Activated naive CD8-positive, alpha-beta T cell treated with anti-CD3 and anti-CD28 coated beads, Interleukin-2, amount 10 ng/mL, durations not matched to agents 7 days and 5 days (primary cell): ENCODE data around the gene FAM222B. TPM values are rescaled to one million over a fixed set of nuclear protein-coding genes. Genes with fewer than 3 reads are reported as not detected.

Experiments used
- ATAC-seq: fragments of 150-1000 bp; cut with Tn5 transposase; one replicate; pipeline ENCODE4 v1.10.0; 2021; ENCODE audit warnings: low read depth, moderate library complexity
- POLR2A ChIA-PET: fragments of 350-600 bp; sonication (Branson Sonifier 250); formaldehyde crosslinking; loops from one replicate; lab custom pipeline; 2021; ENCODE audit warnings: antibody characterized with exemption; lab: Charles Lee
- DNase-seq: peaks from one replicate; pipeline ENCODE4 v3.0.0; 2021
- H3K27ac Mint-ChIP-seq: one replicate; pipeline ENCODE4 v1.8.0; 2022; ENCODE audit warnings: mild to moderate bottlenecking, mixed read lengths
- H3K27me3 Mint-ChIP-seq: one replicate; pipeline ENCODE4 v1.8.0; 2022; ENCODE audit warnings: mild to moderate bottlenecking, moderate library complexity, mixed read lengths
- H3K36me3 Mint-ChIP-seq: one replicate; pipeline ENCODE4 v1.8.0; 2021; ENCODE audit warnings: mild to moderate bottlenecking, mixed read lengths
- H3K4me1 Mint-ChIP-seq: one replicate; pipeline ENCODE4 v1.8.0; 2021; ENCODE audit warnings: mixed read lengths
- H3K4me3 Mint-ChIP-seq: one replicate; pipeline ENCODE4 v1.8.0; 2022; ENCODE audit warnings: mild to moderate bottlenecking, moderate library complexity, mixed read lengths
- H3K9me3 Mint-ChIP-seq: one replicate; pipeline ENCODE4 v1.8.0; 2021; ENCODE audit warnings: mixed read lengths
- microRNA-seq: library from miRNA; unstranded; fragments of <30 nt; microRNA quantifications from one replicate; pipeline ENCODE4 v1.2.0, GENCODE V29; 2022
- total RNA-seq, 2 experiments: library from RNA; stranded (reverse); gene quantifications; one replicate each; pipeline ENCODE4 v1.2.3, GENCODE V29; 2021

FAM222B gene
- total RNA-seq, 2 experiments from 2014 or later: 17.0 to 21.2 TPM

DNA sequence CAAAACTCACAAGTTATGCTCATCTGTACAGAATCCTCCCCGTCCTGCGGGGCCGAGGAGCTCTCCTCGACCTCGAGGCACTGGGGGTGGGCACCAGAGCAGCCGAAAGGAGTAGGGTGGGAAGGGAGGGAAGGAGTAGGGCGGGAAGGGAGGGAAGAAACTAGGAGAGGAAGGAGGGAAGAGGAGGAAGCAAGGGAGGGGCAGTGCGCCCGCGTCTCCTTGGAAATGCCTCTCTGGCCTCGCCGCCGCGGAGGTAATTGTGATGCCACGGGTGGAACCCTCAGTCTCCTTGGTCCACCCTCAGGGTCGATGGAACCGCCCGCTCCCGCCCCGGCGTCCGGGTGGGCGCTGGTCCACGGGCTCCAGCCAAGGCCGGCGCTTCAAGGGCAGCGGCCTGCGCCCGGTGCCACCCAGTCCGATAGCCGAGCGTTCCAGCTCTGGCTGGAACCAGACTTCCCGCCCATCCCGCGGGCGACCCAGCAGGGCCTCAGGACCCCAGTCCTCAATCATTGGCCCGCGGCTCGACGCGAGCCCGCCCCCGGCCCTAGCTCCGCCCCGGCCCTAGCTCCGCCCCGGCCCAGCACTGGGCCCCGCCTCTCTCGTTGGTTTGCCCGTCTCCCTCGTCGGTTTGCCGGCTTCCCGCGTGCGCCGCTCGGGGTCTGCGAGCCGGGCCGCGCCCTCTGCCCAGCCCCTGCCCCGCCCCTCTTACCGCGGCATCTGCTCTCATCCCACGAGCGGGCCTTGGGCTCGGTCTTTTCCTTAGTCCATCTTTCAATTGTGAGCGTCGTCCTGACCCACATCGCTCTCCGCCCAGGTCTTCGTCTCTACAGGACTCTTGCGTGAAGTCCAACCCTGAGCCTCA is 131.5 kb downstream of the FAM222B start:
- Mint-ChIP-seq H3K9me3 (no peaks in the 10 kb centered on the region), H3K27me3 (peaks cover 17% of the 10 kb centered on the region), H3K27ac (peak overlapping the region; percentile 99), H3K4me3 (peak overlapping the region; percentile 95), H3K4me1 (peaks cover 21% of the 10 kb centered on the region), H3K36me3 (peaks cover 6% of the 10 kb centered on the region)
- peak; percentile 96 for DNase-seq
- POLR2A ChIA-PET: interaction anchor here (0.6 to 3.3 kb wide), 20 partner anchors 9 to 241 kb away, joined by 3 to 50 read pairs (median 5); partner anchors contain the start of genes ALDOC, BLTP2, FLOT2 and NEK8
- ATAC-seq: peak; percentile 84

DNA sequence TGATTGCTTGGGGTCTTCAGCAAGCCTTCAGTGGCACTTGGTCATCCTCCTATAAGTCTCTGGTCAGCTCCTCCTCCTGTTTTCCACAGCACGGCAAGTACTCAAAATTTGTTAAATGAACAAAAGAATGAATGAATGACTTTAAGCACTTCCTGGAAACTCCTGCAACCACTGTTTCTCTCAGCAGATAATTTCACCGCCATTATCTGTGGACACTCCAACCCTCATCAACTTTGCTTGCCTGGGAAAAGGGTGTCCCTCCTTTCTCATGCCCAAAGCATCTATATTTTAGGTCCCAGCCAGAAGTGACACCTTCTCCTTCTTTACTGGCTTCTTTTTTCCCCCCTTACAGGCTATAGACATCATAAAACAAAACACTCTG is 135.3 kb downstream of the FAM222B start:
- Mint-ChIP-seq H3K4me1 (peaks cover 16% of the 10 kb centered on the region), H3K9me3 (no peaks in the 10 kb centered on the region), H3K4me3 (no peak overlapping the region), H3K27ac (no peak overlapping the region), H3K27me3 (no peaks in the 10 kb centered on the region), H3K36me3 (peaks cover 3% of the 10 kb centered on the region)
- POLR2A ChIA-PET: interaction anchor here (0.7 to 1.1 kb wide), 2 partner anchors 12 to 102 kb away, joined by 3 to 5 read pairs; partner anchors contain the start of gene RPL23A
- DNase-seq (no peak), ATAC-seq (no peak)

DNA sequence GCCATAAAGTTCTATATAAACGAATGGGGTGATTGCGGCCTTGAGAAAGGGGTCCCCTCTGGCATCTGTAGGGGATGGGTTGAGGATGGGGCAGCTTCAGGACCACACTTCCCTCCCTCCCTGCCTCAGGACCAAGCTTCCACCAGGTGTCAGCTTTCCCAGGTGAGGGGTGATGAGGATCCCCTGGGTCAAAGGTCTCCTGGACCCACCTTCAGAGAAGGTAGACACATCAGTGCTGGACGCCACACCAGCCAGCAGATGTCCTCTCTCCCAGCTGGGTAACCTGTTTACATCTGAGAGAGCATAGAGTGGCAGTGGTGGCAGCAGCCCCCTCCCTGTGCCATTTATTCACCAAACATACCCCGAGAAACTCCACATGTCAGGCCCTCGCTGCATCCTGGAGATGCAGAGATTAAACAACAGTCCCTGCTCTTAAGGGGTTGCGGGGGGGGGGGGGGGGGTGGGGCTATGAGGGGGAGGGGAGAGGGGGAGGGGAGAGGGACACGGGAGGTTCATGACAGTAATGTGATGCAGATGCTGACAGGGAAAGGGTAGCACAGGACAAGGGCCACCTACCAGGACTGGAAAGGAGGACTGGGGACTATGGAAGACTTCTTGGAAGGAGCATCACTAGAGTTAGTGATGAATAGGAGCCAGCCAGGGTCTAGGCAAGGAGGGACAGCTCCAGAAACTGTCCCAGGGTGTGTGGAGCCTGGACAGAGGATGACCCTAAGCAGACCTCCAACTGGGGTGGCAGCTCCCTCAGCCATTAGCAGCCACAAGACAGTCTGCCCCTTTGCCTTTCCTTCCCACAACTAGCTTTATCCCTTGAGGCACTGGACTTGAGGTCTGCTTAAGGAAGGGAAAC is 135.9 kb downstream of the FAM222B start:
- Mint-ChIP-seq H3K36me3 (peaks cover 3% of the 10 kb centered on the region), H3K9me3 (no peaks in the 10 kb centered on the region), H3K4me3 (no peak overlapping the region), H3K27ac (no peak overlapping the region), H3K4me1 (peaks cover 13% of the 10 kb centered on the region), H3K27me3 (no peaks in the 10 kb centered on the region)
- DNase-seq: no peak
- ATAC-seq: no peak
- POLR2A ChIA-PET: interaction anchor here (0.7 to 1.2 kb wide), 3 partner anchors 13 to 101 kb away, joined by 3 to 5 read pairs (median 3); partner anchors contain the start of genes RPL23A, SDF2 and SUPT6H

Small RNAs within 50 kb of the gene (microRNA-seq; reads per million reads assigned to microRNA genes)
- gene MIR451B: not detected

Other genes with a start within 250 kb of the FAM222B start
- gene SPAG5, start 243.8 kb downstream of the FAM222B start, total RNA-seq: 100 to 1,000 TPM; 109 to 118 TPM
- gene RSKR, start 228.6 kb downstream of the FAM222B start, total RNA-seq: 10 to 100 TPM; 20.7 to 24.9 TPM
- gene BLTP2, start 197.6 kb downstream of the FAM222B start, total RNA-seq: 100 to 1,000 TPM; 144 to 157 TPM
- gene SDF2, start 180.9 kb downstream of the FAM222B start, total RNA-seq: 10 to 100 TPM; 47.3 to 50.1 TPM
- 10 to 100 TPM; 81.4 to 87.1 TPM for gene SUPT6H, start 180.6 kb downstream of the FAM222B start, total RNA-seq
- 10 to 100 TPM; 12.0 to 12.1 TPM for gene PROCA1, start 130.9 kb downstream of the FAM222B start, total RNA-seq
- 1 to 10 TPM; 7.3 to 8.2 TPM for gene RAB34, start 124.9 kb downstream of the FAM222B start, total RNA-seq
- 1,000 to 10,000 TPM; 2,286 to 2,290 TPM for gene RPL23A, start 122.8 kb downstream of the FAM222B start, total RNA-seq
- gene TLCD1, start 116.6 kb downstream of the FAM222B start, total RNA-seq: 1 to 10 TPM; 1.6 to 2.2 TPM
- gene NEK8, start 114.0 kb downstream of the FAM222B start, total RNA-seq: 1 to 10 TPM; 7.1 to 8.9 TPM
- 10 to 100 TPM; 48.1 to 55.3 TPM for gene TRAF4, start 98.8 kb downstream of the FAM222B start, total RNA-seq
- 10 to 100 TPM; 34.3 to 37.6 TPM for gene ERAL1, start 12.2 kb upstream of the FAM222B start, total RNA-seq
- gene FLOT2, start 54.9 kb upstream of the FAM222B start, total RNA-seq: 100 to 1,000 TPM; 195 to 216 TPM
- gene DHRS13, start 60.3 kb upstream of the FAM222B start, total RNA-seq: 10 to 100 TPM; 31.6 to 32.0 TPM
- 10 to 100 TPM; 98.6 to 99.9 TPM for gene PHF12, start 108.7 kb upstream of the FAM222B start, total RNA-seq
- gene SEZ6, start 163.2 kb upstream of the FAM222B start, total RNA-seq: not detected
- gene PIPOX, start 200.4 kb upstream of the FAM222B start, total RNA-seq: 1 to 10 TPM; 3.0 to 3.5 TPM